Sigmoid colon (tissue), 7 donors: ENCODE data around the gene CKAP4. TPM values are rescaled to one million over a fixed set of nuclear protein-coding genes. Genes with fewer than 3 reads are reported as not detected.

Experiments
- DNase-seq: peaks from one replicate; pipeline ENCODE4 v3.0.0-alpha.2; 2019
- H3K27ac ChIP-seq, 4 donors: fragments of 200-600 bp; sonication (generic); one replicate each; pipeline ENCODE4 v1.5.1; 2016 to 2019; ENCODE audit warnings: mild to moderate bottlenecking in 1 of 4
- H3K27me3 ChIP-seq, 3 donors: fragments of 200-600 bp; sonication (generic); one replicate each; pipeline ENCODE4 v1.5.1; 2019; ENCODE audit warnings: mild to moderate bottlenecking in 1 of 3
- H3K36me3 ChIP-seq, 4 donors: fragments of 200-600 bp; sonication (generic); one replicate each; pipeline ENCODE4 v1.5.1; 2016 to 2019
- H3K4me1 ChIP-seq, 4 donors: fragments of 200-600 bp; sonication (generic); one replicate each; pipeline ENCODE4 v1.5.1; 2017 to 2019
- H3K4me3 ChIP-seq, 4 donors: fragments of 200-600 bp; sonication (generic); one replicate each; pipeline ENCODE4 v1.5.1; 2017 to 2019; ENCODE audit warnings: mild to moderate bottlenecking in 2 of 4, moderate library complexity in 1 of 4
- H3K9me3 ChIP-seq, 4 donors: fragments of 200-600 bp in 3 of 4; sonication (generic) in 3 of 4; one replicate each; pipeline versions ENCODE4 v1.5.1 to v1.6.1; 2013 to 2019
- CTCF ChIP-seq, 4 experiments: fragments of 450-650 bp in 3 of 4; fragments of 200-600 bp in 1 of 4; IDR thresholded peaks; one replicate each; pipeline ENCODE4 v1.5.1; 2016 to 2019; ENCODE audit warnings: antibody characterized with exemption in 4 of 4, mild to moderate bottlenecking in 3 of 4, moderate library complexity in 2 of 4
- EP300 ChIP-seq, 4 donors: sonication (generic); formaldehyde crosslinking; IDR thresholded peaks; one replicate each; pipeline ENCODE4 v1.6.1; 2017; ENCODE audit warnings: antibody characterized with exemption in 4 of 4
- POLR2A ChIP-seq, 2 donors: fragments of 450-650 bp; IDR thresholded peaks; one replicate each; pipeline ENCODE4 v1.6.1; 2016; ENCODE audit warnings: antibody characterized with exemption in 2 of 2, mild to moderate bottlenecking in 2 of 2, moderate library complexity in 2 of 2
- POLR2AphosphoS5 ChIP-seq, 4 donors: sonication (generic); formaldehyde crosslinking; IDR thresholded peaks; one replicate each; pipeline ENCODE4 v1.6.1; 2017; ENCODE audit warnings: antibody characterized with exemption in 4 of 4
- WGBS, 2 donors: extraction: QIAGEN DNeasy Blood & Tissue Kit; methylation state at CpG; one replicate each; pipeline ENCODE4 v1.1.7; 2013; 5-methylcytosine and 5-hydroxymethylcytosine counted together
- intact Hi-C: fragments of 100-400 bp; cut with DNase I; formaldehyde crosslinking; loops from one replicate; pipeline ENCODE4 v1.15.1; 2023
- polyA plus RNA-seq, 3 donors: library from polyadenylated mRNA; stranded (reverse); fragments of 200-250 nt; gene quantifications; one replicate each; pipeline ENCODE4 v1.2.3, GENCODE V29; 2013
- total RNA-seq, 4 donors: library from RNA; depleted of rRNA; stranded (reverse); fragments of >200 nt; gene quantifications; one replicate each; pipeline ENCODE4 v1.1.0, GENCODE V29; 2016
- donor health status: healthy with polysubstance abuse.
- donor health status: Bipolar disorder and iron deficiency.
- donor health status: healthy.

CKAP4 gene
- total and polyA plus RNA-seq, 7 donors: 9.2 to 49.1 (median 23.5) TPM

GRCh38 chr12:106233011-106233410 lies 14.8 kb downstream of the CKAP4 start:
- Histone ChIP-seq H3K4me3 (no peak overlapping the region), H3K4me1 (no peaks in the 10 kb centered on the region), H3K36me3 (peaks cover 0 to 3% (median 0%) of the 10 kb centered on the region in 4 donors), H3K9me3 (no peaks in the 10 kb centered on the region), H3K27me3 (no peaks in the 10 kb centered on the region), H3K27ac (no peak overlapping the region)
- no peak for DNase-seq
- no peak for TF ChIP-seq POLR2A (IDR thresholded peaks at IDR 0.05)
- no peak for TF ChIP-seq EP300 (IDR thresholded peaks at IDR 0.05)
- TF ChIP-seq CTCF (IDR thresholded peaks at IDR 0.05): no peak
- TF ChIP-seq POLR2AphosphoS5 (IDR thresholded peaks at IDR 0.05): no peak
- WGBS, 2 donors: 93 to 94% methylated on average over 26 of the region's 26 CpGs
- intact Hi-C loops: no loop called here

GRCh38 chr12:106229036-106229591 lies 18.7 kb downstream of the CKAP4 start:
- Histone ChIP-seq H3K4me3 (no peak overlapping the region), H3K27me3 (no peaks in the 10 kb centered on the region), H3K27ac (no peak overlapping the region), H3K36me3 (no peaks in the 10 kb centered on the region), H3K9me3 (no peaks in the 10 kb centered on the region), H3K4me1 (peaks cover 0 to 3% (median 0%) of the 10 kb centered on the region in 4 donors)
- TF ChIP-seq EP300 (IDR thresholded peaks at IDR 0.05) (no peak), CTCF (IDR thresholded peaks at IDR 0.05) (no peak)
- no peak for DNase-seq
- intact Hi-C loops: loop anchor here (5.0 kb wide), 1 partner anchor 118 kb away; no protein-coding TSS in a partner anchor
- 92 to 94% methylated on average over 12 of the region's 12 CpGs for WGBS, 2 donors

- peaks cover 0 to 8% (median 2%) of the 10 kb centered on the region in 4 donors for H3K4me1 ChIP-seq
- WGBS, 2 donors: 81 to 95% methylated on average over 7 of the region's 7 CpGs
- no peak overlapping the region for H3K27ac ChIP-seq
- no peak for DNase-seq
- TF ChIP-seq POLR2A (IDR thresholded peaks at IDR 0.05) (no peak), EP300 (IDR thresholded peaks at IDR 0.05) (no peak)
- no peak overlapping the region for H3K4me3 ChIP-seq
- no peaks in the 10 kb centered on the region for H3K36me3 ChIP-seq
- intact Hi-C loops: loop anchor here (5.0 kb wide), 1 partner anchor 119 kb away; no protein-coding TSS in a partner anchor
- H3K27me3 ChIP-seq: no peaks in the 10 kb centered on the region
- no peaks in the 10 kb centered on the region for H3K9me3 ChIP-seq
Measured at GRCh38 chr12:106228320-106228710, 19.5 kb downstream of the CKAP4 start.

DNA sequence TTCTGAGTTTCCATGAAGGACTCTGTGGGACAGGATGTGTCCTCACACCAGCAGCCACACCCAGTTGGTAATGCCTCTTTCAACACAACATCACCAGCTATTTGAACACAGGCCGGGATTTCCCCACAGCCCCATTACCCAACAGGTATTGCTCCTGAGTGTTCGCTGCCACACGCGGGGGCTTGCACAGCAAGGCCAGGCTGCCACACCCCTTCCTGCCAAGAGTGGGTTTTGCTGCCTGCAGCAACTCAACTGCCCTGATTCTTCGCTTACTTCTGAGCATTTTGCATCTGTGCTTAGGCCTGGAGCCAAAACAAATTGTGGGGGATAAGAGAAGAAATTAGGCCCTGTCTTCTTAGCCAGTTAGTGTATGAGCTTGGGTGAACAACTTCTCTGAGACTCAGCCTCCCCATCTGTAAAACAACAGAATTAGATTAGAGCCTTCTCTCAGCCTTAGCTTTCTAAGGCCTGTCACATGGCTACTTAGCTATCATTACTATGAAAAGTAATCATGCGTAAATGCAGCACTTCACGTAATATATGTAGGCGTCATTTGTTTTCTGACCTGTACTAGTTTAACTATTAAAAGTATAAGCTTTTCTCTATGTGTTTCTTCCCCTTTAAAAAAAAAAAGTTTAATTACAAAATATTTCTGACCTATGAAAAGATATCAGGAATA lies 20.0 kb downstream of the CKAP4 start:
- H3K27me3 ChIP-seq: no peaks in the 10 kb centered on the region
- intact Hi-C loops: loop anchor here (1.0 to 5.0 kb wide), 3 partner anchors 19 to 120 kb away; no protein-coding TSS in a partner anchor
- no peaks in the 10 kb centered on the region for H3K36me3 ChIP-seq
- no peaks in the 10 kb centered on the region for H3K9me3 ChIP-seq
- 35 to 53% methylated on average over 8 of the region's 8 CpGs for WGBS, 2 donors
- TF ChIP-seq CTCF (IDR thresholded peaks at IDR 0.05) (no peak), EP300 (IDR thresholded peaks at IDR 0.05) (no peak), POLR2AphosphoS5 (IDR thresholded peaks at IDR 0.05) (no peak), POLR2A (IDR thresholded peaks at IDR 0.05) (no peak)
- H3K4me3 ChIP-seq: no peak overlapping the region
- peaks cover 0 to 9% (median 2%) of the 10 kb centered on the region in 4 donors for H3K4me1 ChIP-seq
- H3K27ac ChIP-seq: no peak overlapping the region
- DNase-seq: no peak

GRCh38 chr12:106226884-106227640 lies 20.8 kb downstream of the CKAP4 start:
- no peaks in the 10 kb centered on the region for H3K36me3 ChIP-seq
- H3K27me3 ChIP-seq: no peaks in the 10 kb centered on the region
- H3K4me1 ChIP-seq: peaks cover 0 to 9% (median 2%) of the 10 kb centered on the region in 4 donors
- intact Hi-C loops: loop anchor here (1.0 to 5.0 kb wide), 3 partner anchors 20 to 120 kb away; no protein-coding TSS in a partner anchor
- H3K9me3 ChIP-seq: no peaks in the 10 kb centered on the region
- no peak overlapping the region for H3K27ac ChIP-seq
- TF ChIP-seq POLR2A (IDR thresholded peaks at IDR 0.05) (no peak), CTCF (IDR thresholded peaks at IDR 0.05) (peak; percentile 41 to 80 (median 67))
- no peak overlapping the region for H3K4me3 ChIP-seq
- 54 to 58% methylated on average over 11 of the region's 11 CpGs for WGBS, 2 donors
- no peak for DNase-seq
